Activated B cell treated with CpG ODN at 0.5 μM for 24 hours (primary cell): ENCODE data around the gene ASTN2. TPM values are rescaled to one million over a fixed set of nuclear protein-coding genes. Genes with fewer than 3 reads are reported as not detected.

ENCODE experiments used
- ATAC-seq: fragments of 200-7000 bp; cut with Tn5 transposase; one replicate; pipeline ENCODE4 v1.10.0; 2021; ENCODE audit warnings: low read depth, mild to moderate bottlenecking, moderate library complexity
- CTCF ChIA-PET: fragments of 350-600 bp; sonication (Branson Sonifier 250); formaldehyde crosslinking; loops from one replicate; lab custom pipeline; 2021; ENCODE audit warnings: antibody characterized with exemption; lab: Charles Lee
- POLR2A ChIA-PET: fragments of 350-600 bp; sonication (Branson Sonifier 250); formaldehyde crosslinking; loops from one replicate; lab custom pipeline; 2021; ENCODE audit warnings: antibody characterized with exemption; lab: Charles Lee
- DNase-seq: peaks from one replicate; pipeline ENCODE4 v3.0.0; 2022
- H3K27ac Mint-ChIP-seq: one replicate; pipeline ENCODE4 v1.8.0; 2020; ENCODE audit warnings: mixed read lengths
- H3K27me3 Mint-ChIP-seq: one replicate; pipeline ENCODE4 v1.8.0; 2021; ENCODE audit warnings: mixed read lengths
- H3K36me3 Mint-ChIP-seq: one replicate; pipeline ENCODE4 v1.8.0; 2021; ENCODE audit warnings: low read depth, mixed read lengths
- H3K4me1 Mint-ChIP-seq: one replicate; pipeline ENCODE4 v1.8.0; 2021; ENCODE audit warnings: mixed read lengths
- H3K4me3 Mint-ChIP-seq: one replicate; pipeline ENCODE4 v1.8.0; 2020; ENCODE audit warnings: mild to moderate bottlenecking, mixed read lengths
- H3K9me3 Mint-ChIP-seq: one replicate; pipeline ENCODE4 v1.8.0; 2020; ENCODE audit warnings: mixed read lengths
- intact Hi-C: fragments of 100-400 bp; cut with micrococcal nuclease; formaldehyde crosslinking; loops from one replicate; pipeline ENCODE4 v1.15.1; 2024
- total RNA-seq: library from RNA; stranded (reverse); gene quantifications from 2 replicates; pipeline ENCODE4 v1.2.3, GENCODE V29; 2022
- TF ChIP-seq, protein P1 (sequence below): fragments of 200-600 bp; IDR thresholded peaks from one replicate; pipeline ENCODE4 v1.8.0; 2022; ENCODE audit warnings: antibody characterized with exemption, mild to moderate bottlenecking

ASTN2 gene
- total RNA-seq, 1 donor from 2014 or later: 2.3 TPM

DNA sequence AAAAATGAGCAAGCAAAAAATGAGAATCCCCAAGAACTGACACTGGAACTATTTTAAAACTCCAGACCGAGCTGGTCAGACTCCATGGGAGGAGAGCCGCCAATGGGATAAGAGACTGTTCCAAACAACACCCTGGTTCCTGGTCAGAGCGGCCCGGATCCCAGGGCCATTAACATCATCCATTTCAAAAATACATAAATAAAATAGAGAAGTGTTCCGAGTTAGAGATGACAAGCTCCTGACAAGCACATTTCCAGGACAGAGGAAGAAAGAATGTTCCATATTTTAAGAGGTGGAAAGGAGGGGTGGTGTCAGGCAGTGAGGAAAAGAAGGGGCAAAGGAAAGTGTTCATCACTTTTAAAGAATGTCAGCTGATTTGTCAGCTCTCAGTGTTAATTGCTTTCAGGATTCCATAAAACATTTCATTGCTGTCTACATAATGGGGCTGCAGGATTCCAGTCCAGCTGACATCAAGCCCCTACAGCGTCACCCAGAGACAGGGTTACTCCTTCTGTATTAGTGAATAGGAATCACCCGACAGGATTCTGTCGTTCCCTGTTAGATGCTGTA lies 930.3 kb downstream of the ASTN2 start:
- no peaks in the 10 kb centered on the region for H3K9me3 Mint-ChIP-seq
- POLR2A ChIA-PET: no interaction called here

DNA sequence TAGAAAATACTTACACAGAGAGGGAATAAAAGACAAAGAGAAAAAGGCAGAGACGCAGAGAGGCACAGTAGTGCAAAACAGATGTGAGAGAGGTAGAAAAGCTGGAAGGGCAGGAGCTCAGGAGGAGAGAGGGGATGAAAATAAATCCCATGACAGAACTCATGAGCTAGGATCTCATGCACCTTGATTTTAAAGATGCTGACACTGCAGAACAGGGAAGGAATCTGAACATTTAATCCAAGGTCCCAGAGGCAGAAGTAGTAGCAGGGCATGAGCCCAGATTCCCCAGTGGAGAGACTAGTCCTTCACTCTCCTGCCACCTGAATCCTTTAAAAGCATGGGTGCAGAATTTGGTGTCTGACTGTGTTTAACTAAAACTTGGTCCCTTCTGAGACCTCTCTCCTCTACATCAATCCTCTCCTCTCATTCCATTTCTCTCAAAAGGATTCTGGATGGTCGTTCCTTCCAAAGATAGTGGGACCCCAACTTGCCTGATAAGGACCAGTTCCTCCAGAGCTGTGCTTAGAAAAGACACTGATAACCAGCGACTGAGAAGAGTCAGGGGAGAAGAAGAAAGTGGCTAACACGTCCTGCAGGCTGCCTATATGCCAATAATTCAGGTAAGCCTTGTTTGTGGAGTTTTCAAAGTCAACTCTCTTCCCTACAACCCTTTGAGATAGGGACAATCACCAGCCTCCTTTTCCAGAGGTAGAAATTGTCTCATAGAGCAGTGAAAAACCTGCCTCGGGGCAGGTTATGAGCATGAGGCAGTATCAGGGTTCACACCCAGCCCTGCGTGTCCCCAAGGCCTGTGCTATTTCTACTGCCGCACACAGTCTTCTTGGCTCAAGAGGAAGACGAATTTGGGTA lies 931.0 kb downstream of the ASTN2 start:
- ChIA-PET CTCF (no interaction called here), POLR2A (no interaction called here)
- Mint-ChIP-seq H3K36me3 (no peaks in the 10 kb centered on the region), H3K4me1 (no peaks in the 10 kb centered on the region), H3K27me3 (no peaks in the 10 kb centered on the region), H3K27ac (no peak overlapping the region), H3K4me3 (no peak overlapping the region), H3K9me3 (no peaks in the 10 kb centered on the region)
- DNase-seq (no peak), ATAC-seq (no peak)
- TF ChIP-seq, protein P1, sequence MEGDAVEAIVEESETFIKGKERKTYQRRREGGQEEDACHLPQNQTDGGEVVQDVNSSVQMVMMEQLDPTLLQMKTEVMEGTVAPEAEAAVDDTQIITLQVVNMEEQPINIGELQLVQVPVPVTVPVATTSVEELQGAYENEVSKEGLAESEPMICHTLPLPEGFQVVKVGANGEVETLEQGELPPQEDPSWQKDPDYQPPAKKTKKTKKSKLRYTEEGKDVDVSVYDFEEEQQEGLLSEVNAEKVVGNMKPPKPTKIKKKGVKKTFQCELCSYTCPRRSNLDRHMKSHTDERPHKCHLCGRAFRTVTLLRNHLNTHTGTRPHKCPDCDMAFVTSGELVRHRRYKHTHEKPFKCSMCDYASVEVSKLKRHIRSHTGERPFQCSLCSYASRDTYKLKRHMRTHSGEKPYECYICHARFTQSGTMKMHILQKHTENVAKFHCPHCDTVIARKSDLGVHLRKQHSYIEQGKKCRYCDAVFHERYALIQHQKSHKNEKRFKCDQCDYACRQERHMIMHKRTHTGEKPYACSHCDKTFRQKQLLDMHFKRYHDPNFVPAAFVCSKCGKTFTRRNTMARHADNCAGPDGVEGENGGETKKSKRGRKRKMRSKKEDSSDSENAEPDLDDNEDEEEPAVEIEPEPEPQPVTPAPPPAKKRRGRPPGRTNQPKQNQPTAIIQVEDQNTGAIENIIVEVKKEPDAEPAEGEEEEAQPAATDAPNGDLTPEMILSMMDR: no peak
- intact Hi-C loops: no loop called here

More for the DNA sequence above, 930.3 kb downstream of the ASTN2 start:
- no peak overlapping the region for H3K27ac Mint-ChIP-seq
- intact Hi-C loops: no loop called here
- H3K4me3 Mint-ChIP-seq: no peak overlapping the region
- TF ChIP-seq, protein P1: no peak
- CTCF ChIA-PET: no interaction called here
- no peaks in the 10 kb centered on the region for H3K27me3 Mint-ChIP-seq
- ATAC-seq (no peak), DNase-seq (no peak)
- no peaks in the 10 kb centered on the region for H3K36me3 Mint-ChIP-seq
- no peaks in the 10 kb centered on the region for H3K4me1 Mint-ChIP-seq

DNA sequence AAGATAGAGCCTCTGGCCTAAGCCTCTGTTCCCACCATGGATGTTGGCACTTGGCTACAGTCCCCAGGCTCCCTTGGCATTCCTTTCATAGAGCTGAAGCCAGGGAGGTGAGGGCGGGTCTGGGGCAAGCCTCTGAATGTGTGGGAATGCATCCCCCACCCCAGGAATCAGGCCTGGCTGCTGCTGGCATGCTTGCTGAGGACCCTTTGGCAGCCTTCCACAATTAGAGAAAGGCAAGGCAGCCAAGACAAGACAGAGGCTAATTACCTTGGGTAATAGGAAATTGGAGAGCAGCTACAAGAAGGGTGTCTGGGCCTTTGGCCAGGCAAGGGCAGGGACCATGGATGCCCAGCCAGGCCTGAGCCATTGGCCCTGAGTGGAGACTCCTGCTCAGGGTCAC lies 932.1 kb downstream of the ASTN2 start:
- POLR2A ChIA-PET: no interaction called here
- Mint-ChIP-seq H3K4me1 (no peaks in the 10 kb centered on the region), H3K4me3 (no peak overlapping the region), H3K27ac (no peak overlapping the region), H3K9me3 (no peaks in the 10 kb centered on the region), H3K36me3 (no peaks in the 10 kb centered on the region), H3K27me3 (no peaks in the 10 kb centered on the region)
- TF ChIP-seq, protein P1: no peak
- intact Hi-C loops: no loop called here
- DNase-seq: no peak
- no peak for ATAC-seq
- CTCF ChIA-PET: no interaction called here

DNA sequence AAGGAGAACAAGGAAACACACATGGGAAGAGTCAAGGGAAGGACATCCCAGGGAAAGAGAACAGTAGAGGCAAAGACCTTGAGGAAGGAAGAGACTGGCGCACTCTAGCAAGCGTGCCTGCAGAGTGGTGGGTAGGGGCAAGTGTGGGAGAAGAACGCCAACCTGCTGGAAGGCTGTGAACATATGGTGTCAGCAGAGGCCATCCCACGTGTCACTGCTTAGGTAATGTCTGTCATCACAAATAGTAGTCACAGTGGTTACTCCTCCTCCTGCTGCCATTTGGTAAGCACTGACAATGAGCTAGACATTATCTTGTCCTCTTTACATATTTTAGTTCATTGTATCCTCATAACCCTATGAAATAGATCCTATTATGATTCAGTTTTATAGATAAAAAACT lies 934.2 kb downstream of the ASTN2 start:
- TF ChIP-seq, protein P1: no peak
- H3K27ac Mint-ChIP-seq: no peak overlapping the region
- DNase-seq (no peak), ATAC-seq (no peak)
- H3K4me1 Mint-ChIP-seq: no peaks in the 10 kb centered on the region
- CTCF ChIA-PET: no interaction called here
- no peaks in the 10 kb centered on the region for H3K36me3 Mint-ChIP-seq
- H3K27me3 Mint-ChIP-seq: no peaks in the 10 kb centered on the region
- POLR2A ChIA-PET: no interaction called here
- no peaks in the 10 kb centered on the region for H3K9me3 Mint-ChIP-seq
- no peak overlapping the region for H3K4me3 Mint-ChIP-seq
- intact Hi-C loops: no loop called here

DNA sequence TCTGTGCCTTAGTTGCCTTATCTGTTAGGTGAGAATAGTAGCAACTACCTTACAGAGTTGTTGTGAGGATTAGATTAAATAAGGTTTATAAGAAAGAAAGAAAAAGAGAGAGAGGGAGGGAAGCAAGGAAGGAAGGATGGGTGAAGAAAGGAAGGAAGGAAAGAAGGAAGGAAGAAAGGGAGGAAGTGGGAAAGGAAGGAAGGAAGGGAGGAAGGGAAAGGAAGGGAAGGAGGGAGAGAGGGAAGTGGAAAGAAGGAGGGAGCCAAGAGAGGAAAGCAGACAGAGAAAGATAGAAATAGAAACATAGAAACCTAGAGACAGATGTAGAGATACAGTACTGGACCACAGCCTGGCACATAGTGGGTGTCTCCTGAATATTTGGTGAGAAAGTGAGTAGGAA lies 934.9 kb downstream of the ASTN2 start:
- ATAC-seq (no peak), DNase-seq (no peak)
- Mint-ChIP-seq H3K4me3 (no peak overlapping the region), H3K27ac (no peak overlapping the region), H3K4me1 (no peaks in the 10 kb centered on the region), H3K36me3 (peaks cover 2% of the 10 kb centered on the region), H3K9me3 (no peaks in the 10 kb centered on the region), H3K27me3 (no peaks in the 10 kb centered on the region)
- TF ChIP-seq, protein P1: no peak
- ChIA-PET CTCF (no interaction called here), POLR2A (no interaction called here)
- intact Hi-C loops: no loop called here
